ENCODE results near the gene RFK. TPM values are rescaled to one million over a fixed set of nuclear protein-coding genes. Genes with fewer than 3 reads are reported as not detected.

RFK gene
- total and polyA plus RNA-seq, 2 of the 13 experiments (the other 11 are each of a cell fraction or from before 2014, with no cell fraction given): 18.2 to 37.2 TPM

DNA sequence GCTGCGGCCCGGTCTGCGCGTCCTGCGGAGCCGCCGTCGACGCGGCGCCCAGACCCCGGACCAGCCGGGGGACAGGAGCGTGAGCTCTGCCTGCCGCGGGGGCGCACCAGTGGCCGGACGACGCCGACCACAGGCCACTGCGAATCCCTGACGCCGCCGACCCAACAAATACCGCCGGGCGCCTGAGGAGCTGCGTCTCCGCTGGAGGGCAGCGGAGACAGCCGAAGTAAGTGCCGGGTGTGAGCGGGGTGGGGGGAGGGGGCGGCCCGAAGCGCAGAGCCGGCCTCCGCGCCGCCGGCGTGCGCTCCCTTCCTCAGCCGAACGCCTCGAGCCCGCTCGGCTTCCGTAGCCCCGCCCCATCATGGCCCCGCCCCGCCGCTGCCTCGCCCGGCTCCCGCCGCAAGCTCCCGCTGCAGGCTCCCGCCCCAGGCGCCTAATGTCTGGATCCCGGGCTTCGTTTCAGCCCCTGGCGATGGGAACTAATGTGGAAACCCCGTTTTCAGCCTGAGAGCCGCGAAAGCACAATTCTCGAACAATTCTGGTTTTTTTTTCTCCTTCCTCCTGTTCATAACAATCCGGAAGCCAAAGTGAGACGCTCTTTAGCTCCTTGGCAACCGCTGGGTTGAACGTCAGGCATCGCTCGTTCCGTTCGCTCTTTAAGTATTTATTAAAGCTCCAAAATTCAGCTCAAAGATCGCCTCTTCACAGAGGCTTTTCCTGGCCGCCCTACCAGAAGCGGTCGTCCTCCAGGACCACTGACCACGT lies at the start of gene RFK (continued):
- TF ChIP-seq, protein P1, sequence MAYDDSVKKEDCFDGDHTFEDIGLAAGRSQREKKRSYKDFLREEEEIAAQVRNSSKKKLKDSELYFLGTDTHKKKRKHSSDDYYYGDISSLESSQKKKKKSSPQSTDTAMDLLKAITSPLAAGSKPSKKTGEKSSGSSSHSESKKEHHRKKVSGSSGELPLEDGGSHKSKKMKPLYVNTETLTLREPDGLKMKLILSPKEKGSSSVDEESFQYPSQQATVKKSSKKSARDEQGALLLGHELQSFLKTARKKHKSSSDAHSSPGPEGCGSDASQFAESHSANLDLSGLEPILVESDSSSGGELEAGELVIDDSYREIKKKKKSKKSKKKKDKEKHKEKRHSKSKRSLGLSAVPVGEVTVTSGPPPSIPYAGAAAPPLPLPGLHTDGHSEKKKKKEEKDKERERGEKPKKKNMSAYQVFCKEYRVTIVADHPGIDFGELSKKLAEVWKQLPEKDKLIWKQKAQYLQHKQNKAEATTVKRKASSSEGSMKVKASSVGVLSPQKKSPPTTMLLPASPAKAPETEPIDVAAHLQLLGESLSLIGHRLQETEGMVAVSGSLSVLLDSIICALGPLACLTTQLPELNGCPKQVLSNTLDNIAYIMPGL (CRISPR knock-in tag; IDR thresholded peaks at IDR 0.05; ENCODE audit: borderline replicate concordance in 1 of 2, low read depth in 1 of 2): peak; percentile 84 to 96
- TF ChIP-seq ZNF296 (CRISPR knock-in tag; conservative IDR thresholded peaks at IDR 0.05): no peak
- TF ChIP-seq ZNF260 (CRISPR knock-in tag; IDR thresholded peaks at IDR 0.05; ENCODE audit: borderline replicate concordance, low read depth): 0 out of 2 replicates have a peak, but pooled peaks have one; percentile 75
- no peak for TF ChIP-seq NFATC3 (CRISPR knock-in tag; IDR thresholded peaks at IDR 0.05)
- TF ChIP-seq NCOA1 (CRISPR knock-in tag; IDR thresholded peaks at IDR 0.05): no peak
- no peak for TF ChIP-seq SALL2 (CRISPR knock-in tag; IDR thresholded peaks at IDR 0.05)
- TF ChIP-seq ZNF354B (CRISPR knock-in tag; IDR thresholded peaks at IDR 0.05): 0 out of 2 replicates have a peak, but pooled peaks have one; percentile 24
- TF ChIP-seq HOXA9 (CRISPR knock-in tag; IDR thresholded peaks at IDR 0.05; ENCODE audit: borderline replicate concordance): 0 out of 2 replicates have a peak, but pooled peaks have one; percentile 71
- TF ChIP-seq, protein P2, sequence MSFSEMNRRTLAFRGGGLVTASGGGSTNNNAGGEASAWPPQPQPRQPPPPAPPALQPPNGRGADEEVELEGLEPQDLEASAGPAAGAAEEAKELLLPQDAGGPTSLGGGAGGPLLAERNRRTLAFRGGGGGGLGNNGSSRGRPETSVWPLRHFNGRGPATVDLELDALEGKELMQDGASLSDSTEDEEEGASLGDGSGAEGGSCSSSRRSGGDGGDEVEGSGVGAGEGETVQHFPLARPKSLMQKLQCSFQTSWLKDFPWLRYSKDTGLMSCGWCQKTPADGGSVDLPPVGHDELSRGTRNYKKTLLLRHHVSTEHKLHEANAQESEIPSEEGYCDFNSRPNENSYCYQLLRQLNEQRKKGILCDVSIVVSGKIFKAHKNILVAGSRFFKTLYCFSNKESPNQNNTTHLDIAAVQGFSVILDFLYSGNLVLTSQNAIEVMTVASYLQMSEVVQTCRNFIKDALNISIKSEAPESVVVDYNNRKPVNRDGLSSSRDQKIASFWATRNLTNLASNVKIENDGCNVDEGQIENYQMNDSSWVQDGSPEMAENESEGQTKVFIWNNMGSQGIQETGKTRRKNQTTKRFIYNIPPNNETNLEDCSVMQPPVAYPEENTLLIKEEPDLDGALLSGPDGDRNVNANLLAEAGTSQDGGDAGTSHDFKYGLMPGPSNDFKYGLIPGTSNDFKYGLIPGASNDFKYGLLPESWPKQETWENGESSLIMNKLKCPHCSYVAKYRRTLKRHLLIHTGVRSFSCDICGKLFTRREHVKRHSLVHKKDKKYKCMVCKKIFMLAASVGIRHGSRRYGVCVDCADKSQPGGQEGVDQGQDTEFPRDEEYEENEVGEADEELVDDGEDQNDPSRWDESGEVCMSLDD (CRISPR knock-in tag; IDR thresholded peaks at IDR 0.05; ENCODE audit: borderline replicate concordance): no peak; the same call in 1 of the 2 replicates
- no peak for TF ChIP-seq TAF15 (IDR thresholded peaks at IDR 0.05; ENCODE audit: low read depth, low read length, poor library complexity, severe bottlenecking)
- TF ChIP-seq MIER2 (CRISPR knock-in tag; IDR thresholded peaks at IDR 0.05): no peak
- TF ChIP-seq, protein P3, sequence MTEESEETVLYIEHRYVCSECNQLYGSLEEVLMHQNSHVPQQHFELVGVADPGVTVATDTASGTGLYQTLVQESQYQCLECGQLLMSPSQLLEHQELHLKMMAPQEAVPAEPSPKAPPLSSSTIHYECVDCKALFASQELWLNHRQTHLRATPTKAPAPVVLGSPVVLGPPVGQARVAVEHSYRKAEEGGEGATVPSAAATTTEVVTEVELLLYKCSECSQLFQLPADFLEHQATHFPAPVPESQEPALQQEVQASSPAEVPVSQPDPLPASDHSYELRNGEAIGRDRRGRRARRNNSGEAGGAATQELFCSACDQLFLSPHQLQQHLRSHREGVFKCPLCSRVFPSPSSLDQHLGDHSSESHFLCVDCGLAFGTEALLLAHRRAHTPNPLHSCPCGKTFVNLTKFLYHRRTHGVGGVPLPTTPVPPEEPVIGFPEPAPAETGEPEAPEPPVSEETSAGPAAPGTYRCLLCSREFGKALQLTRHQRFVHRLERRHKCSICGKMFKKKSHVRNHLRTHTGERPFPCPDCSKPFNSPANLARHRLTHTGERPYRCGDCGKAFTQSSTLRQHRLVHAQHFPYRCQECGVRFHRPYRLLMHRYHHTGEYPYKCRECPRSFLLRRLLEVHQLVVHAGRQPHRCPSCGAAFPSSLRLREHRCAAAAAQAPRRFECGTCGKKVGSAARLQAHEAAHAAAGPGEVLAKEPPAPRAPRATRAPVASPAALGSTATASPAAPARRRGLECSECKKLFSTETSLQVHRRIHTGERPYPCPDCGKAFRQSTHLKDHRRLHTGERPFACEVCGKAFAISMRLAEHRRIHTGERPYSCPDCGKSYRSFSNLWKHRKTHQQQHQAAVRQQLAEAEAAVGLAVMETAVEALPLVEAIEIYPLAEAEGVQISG (CRISPR knock-in tag; IDR thresholded peaks at IDR 0.05): peak; percentile 54; the same call in 1 of the 2 replicates
- no peak for TF ChIP-seq ELF1 (CRISPR knock-in tag; IDR thresholded peaks at IDR 0.05)
- peak; percentile 7; the same call in 1 of the 2 replicates for TF ChIP-seq SMC3 (IDR thresholded peaks at IDR 0.05; ENCODE audit: low read length)
- no peak; the same call in 1 of the 2 replicates for TF ChIP-seq ZNF230 (CRISPR knock-in tag; IDR thresholded peaks at IDR 0.05)
- TF ChIP-seq, protein P4, sequence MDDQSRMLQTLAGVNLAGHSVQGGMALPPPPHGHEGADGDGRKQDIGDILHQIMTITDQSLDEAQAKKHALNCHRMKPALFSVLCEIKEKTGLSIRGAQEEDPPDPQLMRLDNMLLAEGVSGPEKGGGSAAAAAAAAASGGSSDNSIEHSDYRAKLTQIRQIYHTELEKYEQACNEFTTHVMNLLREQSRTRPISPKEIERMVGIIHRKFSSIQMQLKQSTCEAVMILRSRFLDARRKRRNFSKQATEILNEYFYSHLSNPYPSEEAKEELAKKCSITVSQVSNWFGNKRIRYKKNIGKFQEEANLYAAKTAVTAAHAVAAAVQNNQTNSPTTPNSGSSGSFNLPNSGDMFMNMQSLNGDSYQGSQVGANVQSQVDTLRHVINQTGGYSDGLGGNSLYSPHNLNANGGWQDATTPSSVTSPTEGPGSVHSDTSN (CRISPR knock-in tag; IDR thresholded peaks at IDR 0.05; ENCODE audit: borderline replicate concordance): no peak
- no peak for TF ChIP-seq FOXK2 (IDR thresholded peaks at IDR 0.05)
- TF ChIP-seq, protein P5, sequence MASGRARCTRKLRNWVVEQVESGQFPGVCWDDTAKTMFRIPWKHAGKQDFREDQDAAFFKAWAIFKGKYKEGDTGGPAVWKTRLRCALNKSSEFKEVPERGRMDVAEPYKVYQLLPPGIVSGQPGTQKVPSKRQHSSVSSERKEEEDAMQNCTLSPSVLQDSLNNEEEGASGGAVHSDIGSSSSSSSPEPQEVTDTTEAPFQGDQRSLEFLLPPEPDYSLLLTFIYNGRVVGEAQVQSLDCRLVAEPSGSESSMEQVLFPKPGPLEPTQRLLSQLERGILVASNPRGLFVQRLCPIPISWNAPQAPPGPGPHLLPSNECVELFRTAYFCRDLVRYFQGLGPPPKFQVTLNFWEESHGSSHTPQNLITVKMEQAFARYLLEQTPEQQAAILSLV (CRISPR knock-in tag; IDR thresholded peaks at IDR 0.05; ENCODE audit: borderline replicate concordance): no peak

Measured in HepG2 (cell line).